Keratinocyte (primary cell): Measurements from ENCODE around the gene FUNDC1. TPM values are rescaled to one million over a fixed set of nuclear protein-coding genes. Genes with fewer than 3 reads are reported as not detected.
A peak's percentile ranks its signal among the peaks of the same experiment; 100 is the strongest.
"Not testable (repeated sequence)": the region's sequence is repeated elsewhere in the genome, so short reads cannot be mapped to it uniquely, and the experiment has no call there.

Experiments used
- DNase-seq: peaks from one replicate; pipeline ENCODE4 v3.0.0-alpha.2; 2011; ENCODE audit warnings: low read depth, missing footprints, low spot score
- FAIRE-seq: peaks from 2 replicates; lab custom pipeline; 2011; peaks lifted over from hg19 to GRCh38; lab: Jason Lieb, UNC
- H2AFZ ChIP-seq: 2 replicates; pipeline ENCODE4 v1.6.0; 2012; ENCODE audit warnings: low read length, control low read depth, inconsistent platforms; ENCODE audit not compliant: control insufficient read depth
- H3K27ac ChIP-seq: 2 replicates; pipeline ENCODE4 v1.5.1; 2011; ENCODE audit warnings: low read length; ENCODE audit not compliant: control insufficient read depth, insufficient read depth
- H3K27me3 ChIP-seq: 3 replicates; pipeline ENCODE4 v1.6.0; 2011; ENCODE audit warnings: low read length; ENCODE audit not compliant: control insufficient read depth, insufficient read depth; ENCODE audit errors: extremely low read depth
- H3K36me3 ChIP-seq, 2 experiments: 2 replicates in 1 of 2; 3 replicates in 1 of 2; pipeline ENCODE4 v1.5.1; 2011; ENCODE audit warnings: low read length in 2 of 2, mild to moderate bottlenecking in 1 of 2; ENCODE audit not compliant: control insufficient read depth in 2 of 2, insufficient read depth in 2 of 2; ENCODE audit errors: extremely low read depth in 1 of 2
- H3K4me1 ChIP-seq: 3 replicates; pipeline ENCODE4 v1.5.1; 2011; ENCODE audit warnings: low read length; ENCODE audit not compliant: control insufficient read depth, insufficient read depth; ENCODE audit errors: extremely low read depth
- H3K4me2 ChIP-seq: 3 replicates; pipeline ENCODE4 v1.6.0; 2011; ENCODE audit warnings: low read depth, low read length; ENCODE audit not compliant: control insufficient read depth, insufficient read depth; ENCODE audit errors: extremely low read depth
- H3K4me3 ChIP-seq, 3 experiments: fragments of 200-600 bp in 1 of 3; sonication (generic) in 1 of 3; 2 replicates in 2 of 3; 3 replicates in 1 of 3; pipeline ENCODE4 v1.5.1; 2011 to 2016; ENCODE audit warnings: low read length in 3 of 3, mild to moderate bottlenecking in 3 of 3, control low read depth in 2 of 3, inconsistent platforms in 1 of 3, low read depth in 1 of 3, mixed read lengths in 1 of 3, mixed run types in 1 of 3, moderate library complexity in 1 of 3; ENCODE audit not compliant: control insufficient read depth in 2 of 3, insufficient read depth in 2 of 3; ENCODE audit errors: extremely low read depth in 1 of 3
- H3K79me2 ChIP-seq: 2 replicates; pipeline ENCODE4 v1.6.0; 2012; ENCODE audit warnings: low read length; ENCODE audit not compliant: control insufficient read depth, insufficient read depth
- H3K9ac ChIP-seq: 3 replicates; pipeline ENCODE4 v1.6.0; 2011; ENCODE audit warnings: low read length; ENCODE audit not compliant: control insufficient read depth, insufficient read depth; ENCODE audit errors: extremely low read depth
- H3K9me1 ChIP-seq: 3 replicates; pipeline ENCODE4 v1.6.0; 2011; ENCODE audit warnings: low read length; ENCODE audit not compliant: control insufficient read depth, insufficient read depth; ENCODE audit errors: extremely low read depth
- H3K9me3 ChIP-seq: 2 replicates; pipeline ENCODE4 v1.5.1; 2012; ENCODE audit warnings: low read depth, low read length; ENCODE audit not compliant: control insufficient read depth
- H4K20me1 ChIP-seq: 3 replicates; pipeline ENCODE4 v1.6.0; 2011; ENCODE audit warnings: low read length; ENCODE audit not compliant: control insufficient read depth, insufficient read depth; ENCODE audit errors: extremely low read depth
- CTCF ChIP-seq, 3 experiments: IDR thresholded peaks in 1 of 3; conservative IDR thresholded peaks in 1 of 3; optimal IDR thresholded peaks in 1 of 3; 2 replicates in 2 of 3; 3 replicates in 1 of 3; pipeline versions ENCODE3 to v1.5.1; 2011; ENCODE audit warnings: low read length in 3 of 3, mild to moderate bottlenecking in 3 of 3, moderate library complexity in 2 of 3, control low read depth in 1 of 3, inconsistent platforms in 1 of 3; ENCODE audit not compliant: insufficient read depth in 2 of 3; ENCODE audit errors: extremely low read depth in 1 of 3
- EZH2 ChIP-seq: IDR thresholded peaks from one replicate; pipeline ENCODE4 v1.6.1; 2012; ENCODE audit warnings: inconsistent platforms, mild to moderate bottlenecking, low read length, moderate library complexity
- dilution Hi-C: fragments of 300-500 bp; cut with MboI; formaldehyde crosslinking; loops from one replicate; pipeline ENCODE4 v1.7.0; 2020; ENCODE audit warnings: low sequenced_read_pairs; ENCODE audit not compliant: extremely low pct_ligation_motif_present
- polyA plus RNA-seq, 5 experiments: library from polyadenylated mRNA; depleted of rRNA in 3 of 5; stranded (reverse) in 3 of 5; stranded (forward) in 1 of 5; unstranded in 1 of 5; fragments of >200 nt; gene quantifications; 1 replicate in 1 of 5; 2 replicates in 3 of 5; 3 replicates in 1 of 5; pipeline versions ENCODE4 v1.2.1 to v1.2.3, GENCODE V29; 2011 to 2012; ENCODE audit warnings: missing spikeins in 2 of 5, low read depth in 1 of 5, low replicate concordance in 1 of 5

The FUNDC1 gene
- polyA plus RNA-seq, 1 donor (not counting 4 experiments of a cell fraction or from before 2014, with no cell fraction given) = 30.9 TPM

GRCh38 chrX:44568196-44568595, 25.5 kb upstream of the FUNDC1 start:
- no peak for TF ChIP-seq EZH2
- no peak for TF ChIP-seq CTCF (optimal IDR thresholded peaks at IDR 0.05 in 1 of 3, IDR thresholded peaks at IDR 0.05 in 1 of 3, conservative IDR thresholded peaks at IDR 0.05 in 1 of 3; ENCODE audit: extremely low read depth in 1 of 3, insufficient read depth in 2 of 3, low read length in 3 of 3)
- H3K79me2 ChIP-seq = no peaks in the 10 kb centered on the region
- H3K27ac ChIP-seq = no peak overlapping the region
- H3K9me3 ChIP-seq = no peaks in the 10 kb centered on the region
- H3K9ac ChIP-seq = no peak overlapping the region
- FAIRE-seq (no peak), DNase-seq (no peak)
- no peaks in the 10 kb centered on the region for H3K9me1 ChIP-seq
- H3K4me2 ChIP-seq = no peak overlapping the region
- H3K4me3 ChIP-seq = no peak overlapping the region
- H3K4me1 ChIP-seq = no peaks in the 10 kb centered on the region
- no peak overlapping the region for H2AFZ ChIP-seq
- no peaks in the 10 kb centered on the region for H3K36me3 ChIP-seq
- no peaks in the 10 kb centered on the region for H4K20me1 ChIP-seq
- dilution Hi-C loops = no loop called here
- no peaks in the 10 kb centered on the region for H3K27me3 ChIP-seq

- DNase-seq, H3K36me3 ChIP-seq, H3K27ac ChIP-seq, H3K4me3 ChIP-seq, H3K9me3 ChIP-seq, H3K9me1 ChIP-seq, H4K20me1 ChIP-seq, H3K4me1 ChIP-seq, H3K27me3 ChIP-seq, FAIRE-seq, H3K9ac ChIP-seq, H2AFZ ChIP-seq, H3K4me2 ChIP-seq, H3K79me2 ChIP-seq, dilution Hi-C loops: not testable (repeated sequence)
These were observed 19.2 kb upstream of the FUNDC1 start for GRCh38 chrX:44561896-44562295.

GRCh38 chrX:44550563-44550962, 7.9 kb upstream of the FUNDC1 start:
- no peaks in the 10 kb centered on the region for H3K36me3 ChIP-seq
- H3K4me3 ChIP-seq = no peak overlapping the region
- TF ChIP-seq CTCF (optimal IDR thresholded peaks at IDR 0.05 in 1 of 3, IDR thresholded peaks at IDR 0.05 in 1 of 3, conservative IDR thresholded peaks at IDR 0.05 in 1 of 3; ENCODE audit: extremely low read depth in 1 of 3, insufficient read depth in 2 of 3, low read length in 3 of 3) (no peak), EZH2 (no peak)
- no peaks in the 10 kb centered on the region for H4K20me1 ChIP-seq
- no peak for DNase-seq
- dilution Hi-C loops = no loop called here
- H3K4me1 ChIP-seq = no peaks in the 10 kb centered on the region
- no peak for FAIRE-seq
- H3K27me3 ChIP-seq = no peaks in the 10 kb centered on the region
- no peak overlapping the region for H3K4me2 ChIP-seq
- no peak overlapping the region for H3K27ac ChIP-seq
- H3K9me1 ChIP-seq = no peaks in the 10 kb centered on the region
- H2AFZ ChIP-seq = no peak overlapping the region
- no peaks in the 10 kb centered on the region for H3K79me2 ChIP-seq
- H3K9ac ChIP-seq = no peak overlapping the region
- no peaks in the 10 kb centered on the region for H3K9me3 ChIP-seq

GRCh38 chrX:44545454-44545853, 2.8 kb upstream of the FUNDC1 start:
- dilution Hi-C loops, H3K9me1 ChIP-seq, H3K4me2 ChIP-seq, H3K36me3 ChIP-seq, H3K9ac ChIP-seq, H3K27ac ChIP-seq, FAIRE-seq, H3K27me3 ChIP-seq, H3K4me3 ChIP-seq, DNase-seq, H3K79me2 ChIP-seq, H3K4me1 ChIP-seq, H4K20me1 ChIP-seq, H3K9me3 ChIP-seq: not testable (repeated sequence)
- H2AFZ ChIP-seq = peak overlapping the region; percentile 25
